OCI-LY1 (cell line): ENCODE measurements around the gene NKX6-1.

Experiments
- H2AFZ ChIP-seq: fragments of 200-600 bp; sonication (generic), shearing (Covaris generic); 2 replicates; pipeline ENCODE4 v1.6.0; 2014; ENCODE audit warnings: antibody characterized with exemption, mild to moderate bottlenecking, low read length
- H3F3A ChIP-seq: fragments of 200-600 bp; sonication (generic), shearing (Covaris generic); 2 replicates; pipeline ENCODE4 v1.6.0; 2014; ENCODE audit warnings: mild to moderate bottlenecking, antibody characterized with exemption, low read length, moderate library complexity; ENCODE audit not compliant: insufficient read depth
- H3K27ac ChIP-seq: fragments of 200-600 bp; sonication (generic); 2 replicates; pipeline ENCODE4 v1.5.1; 2014; ENCODE audit warnings: low read length, mixed run types, mild to moderate bottlenecking, low read depth; ENCODE audit not compliant: poor library complexity, severe bottlenecking
- H3K27me3 ChIP-seq: fragments of 200-600 bp; sonication (generic); 2 replicates; pipeline ENCODE4 v1.6.0; 2014; ENCODE audit warnings: antibody characterized with exemption, mild to moderate bottlenecking, low read length, moderate library complexity; ENCODE audit not compliant: insufficient read depth
- H3K36me3 ChIP-seq: fragments of 200-600 bp; sonication (generic); 2 replicates; pipeline ENCODE4 v1.6.1; 2014; ENCODE audit warnings: mild to moderate bottlenecking, antibody characterized with exemption, low read length, moderate library complexity, mixed read lengths; ENCODE audit not compliant: insufficient read depth
- H3K4me1 ChIP-seq: fragments of 200-600 bp; sonication (generic); 2 replicates; pipeline ENCODE4 v1.5.1; 2014; ENCODE audit warnings: mild to moderate bottlenecking, low read length, moderate library complexity; ENCODE audit not compliant: insufficient read depth, severe bottlenecking
- H3K4me2 ChIP-seq: fragments of 200-600 bp; sonication (generic), shearing (Covaris generic); 2 replicates; pipeline ENCODE4 v1.6.1; 2014; ENCODE audit warnings: low read length
- H3K4me3 ChIP-seq: fragments of 200-600 bp; sonication (generic); 2 replicates; pipeline ENCODE4 v1.5.1; 2014; ENCODE audit warnings: low read length, low read depth, mild to moderate bottlenecking, mixed read lengths; ENCODE audit not compliant: poor library complexity, severe bottlenecking
- H3K79me2 ChIP-seq: fragments of 200-600 bp; shearing (Covaris generic); 2 replicates; pipeline ENCODE4 v1.6.1; 2016; ENCODE audit warnings: mixed run types, low read length, mixed read lengths; ENCODE audit not compliant: insufficient read depth
- H3K9ac ChIP-seq: fragments of 200-600 bp; sonication (generic), shearing (Covaris generic); 2 replicates; pipeline ENCODE4 v1.6.1; 2014; ENCODE audit warnings: mild to moderate bottlenecking, low read length, mixed read lengths
- H3K9me2 ChIP-seq: fragments of 200-600 bp; sonication (generic), shearing (Covaris generic); 2 replicates; pipeline ENCODE4 v1.6.1; 2014; ENCODE audit warnings: low read depth, mild to moderate bottlenecking, low read length, mixed read lengths
- H3K9me3 ChIP-seq: fragments of 200-600 bp; shearing (Covaris generic); 2 replicates; pipeline ENCODE4 v1.6.1; 2014; ENCODE audit warnings: low read length, mixed read lengths
- H4K20me1 ChIP-seq: fragments of 200-600 bp; sonication (generic), shearing (Covaris generic); 2 replicates; pipeline ENCODE4 v1.6.0; 2016; ENCODE audit warnings: mild to moderate bottlenecking, low read length; ENCODE audit not compliant: insufficient read depth
- CTCF ChIP-seq: fragments of 200-600 bp; sonication (generic), shearing (Covaris generic); IDR thresholded peaks from 2 replicates; pipeline ENCODE4 v1.5.1; 2017; ENCODE audit warnings: mild to moderate bottlenecking, antibody characterized with exemption, low read length, moderate library complexity, mixed read lengths
- EZH2 ChIP-seq: fragments of 200-600 bp; sonication (generic), shearing (Covaris generic); IDR thresholded peaks from 2 replicates; pipeline ENCODE4 v1.8.0; 2017; ENCODE audit warnings: borderline replicate concordance, mixed run types, mild to moderate bottlenecking, antibody characterized with exemption, low read length, moderate library complexity, mixed read lengths

Gene NKX6-1

DNA sequence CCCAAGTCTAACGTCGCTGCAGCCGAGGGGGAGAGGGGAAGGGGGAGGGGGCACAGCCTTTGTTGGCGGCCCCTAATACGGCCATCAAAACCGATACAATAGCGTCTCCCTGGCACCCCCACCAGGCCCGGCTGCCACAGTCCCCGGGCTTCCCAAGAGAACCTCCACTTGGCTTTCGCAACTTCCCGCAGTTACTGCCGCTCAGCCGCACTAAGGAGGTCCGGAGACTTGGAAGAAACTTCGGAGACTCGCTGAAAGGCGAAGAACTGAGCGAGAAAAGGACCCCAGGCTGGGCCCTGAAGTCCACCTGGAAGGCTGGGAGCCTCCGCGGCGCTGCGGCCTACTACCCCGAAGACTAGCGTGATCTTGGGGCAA is 2.8 kb downstream of the NKX6-1 start:
- H3K9ac ChIP-seq = no peak overlapping the region
- H2AFZ ChIP-seq = no peak overlapping the region
- H3F3A ChIP-seq = no peaks in the 10 kb centered on the region
- H3K9me2 ChIP-seq = no peaks in the 10 kb centered on the region
- H3K4me3 ChIP-seq = no peak overlapping the region
- no peak overlapping the region for H3K4me2 ChIP-seq
- TF ChIP-seq EZH2 (no peak), CTCF (no peak)
- H3K27me3 ChIP-seq = no peaks in the 10 kb centered on the region
- H3K27ac ChIP-seq = no peak overlapping the region
- no peaks in the 10 kb centered on the region for H4K20me1 ChIP-seq
- H3K36me3 ChIP-seq = no peaks in the 10 kb centered on the region
- no peaks in the 10 kb centered on the region for H3K4me1 ChIP-seq
- no peaks in the 10 kb centered on the region for H3K79me2 ChIP-seq
- no peaks in the 10 kb centered on the region for H3K9me3 ChIP-seq

GRCh38 chr4:84495794-84496261 is 3.3 kb downstream of the NKX6-1 start:
- no peak overlapping the region for H3K27ac ChIP-seq
- no peaks in the 10 kb centered on the region for H4K20me1 ChIP-seq
- no peak overlapping the region for H3K9ac ChIP-seq
- no peaks in the 10 kb centered on the region for H3K36me3 ChIP-seq
- H3K4me3 ChIP-seq = no peak overlapping the region
- no peaks in the 10 kb centered on the region for H3K27me3 ChIP-seq
- H3F3A ChIP-seq = no peaks in the 10 kb centered on the region
- H3K4me2 ChIP-seq = no peak overlapping the region
- TF ChIP-seq EZH2 = no peak
- no peak overlapping the region for H2AFZ ChIP-seq
- H3K9me2 ChIP-seq = no peaks in the 10 kb centered on the region
- H3K9me3 ChIP-seq = no peaks in the 10 kb centered on the region
- H3K4me1 ChIP-seq = no peaks in the 10 kb centered on the region
- H3K79me2 ChIP-seq = no peaks in the 10 kb centered on the region

- Histone ChIP-seq H3K4me1 (no peaks in the 10 kb centered on the region), H3K9me2 (no peaks in the 10 kb centered on the region), H2AFZ (no peak overlapping the region), H3K79me2 (no peaks in the 10 kb centered on the region), H3K27me3 (no peaks in the 10 kb centered on the region), H3K36me3 (no peaks in the 10 kb centered on the region), H3K4me3 (no peak overlapping the region), H3F3A (no peaks in the 10 kb centered on the region), H3K4me2 (no peak overlapping the region), H3K9me3 (no peaks in the 10 kb centered on the region), H3K9ac (no peak overlapping the region), H3K27ac (no peak overlapping the region), H4K20me1 (no peaks in the 10 kb centered on the region)
- TF ChIP-seq EZH2 (no peak), CTCF (no peak)
These were observed 3.8 kb downstream of the NKX6-1 start for GRCh38 chr4:84495118-84495793.

- Histone ChIP-seq H3F3A (no peaks in the 10 kb centered on the region), H3K27me3 (no peaks in the 10 kb centered on the region), H3K9me2 (no peaks in the 10 kb centered on the region), H3K79me2 (no peaks in the 10 kb centered on the region), H3K4me1 (no peaks in the 10 kb centered on the region), H3K4me3 (no peak overlapping the region), H3K36me3 (no peaks in the 10 kb centered on the region), H3K27ac (no peak overlapping the region), H3K9me3 (no peaks in the 10 kb centered on the region), H3K9ac (no peak overlapping the region), H3K4me2 (no peak overlapping the region), H4K20me1 (no peaks in the 10 kb centered on the region), H2AFZ (no peak overlapping the region)
- TF ChIP-seq EZH2 = no peak
- no peak for TF ChIP-seq CTCF
These were observed 4.6 kb downstream of the NKX6-1 start for GRCh38 chr4:84494531-84494930.
